Liver (tissue), 9 donors: Measurements from ENCODE around the gene RABL3. TPM values are rescaled to one million over a fixed set of nuclear protein-coding genes. Genes with fewer than 3 reads are reported as not detected.
"Not testable (repeated sequence)": the region's sequence is repeated elsewhere in the genome, so short reads cannot be mapped to it uniquely, and the experiment has no call there.

Experiments
- DNase-seq: peaks from one replicate; pipeline ENCODE4 v3.0.0-alpha.2; 2017; ENCODE audit warnings: low spot score
- H3K27ac ChIP-seq, 2 donors: one replicate each; pipeline ENCODE4 v1.7.0; 2013; ENCODE audit warnings: inconsistent platforms in 2 of 2, low read length in 2 of 2, control low read depth in 1 of 2, low read depth in 1 of 2, mild to moderate bottlenecking in 1 of 2
- H3K27me3 ChIP-seq, 4 donors: one replicate each; pipeline versions ENCODE4 v1.6.1 to v1.7.0; 2013; ENCODE audit warnings: low read length in 3 of 4, inconsistent platforms in 1 of 4, mild to moderate bottlenecking in 1 of 4, moderate library complexity in 1 of 4; ENCODE audit not compliant: control insufficient read depth in 4 of 4, insufficient read depth in 4 of 4
- H3K36me3 ChIP-seq, 4 donors: one replicate each; pipeline versions ENCODE4 v1.6.1 to v1.7.0; 2013; ENCODE audit warnings: low read length in 3 of 4, mild to moderate bottlenecking in 3 of 4, low read depth in 1 of 4, moderate library complexity in 1 of 4; ENCODE audit not compliant: control insufficient read depth in 4 of 4, insufficient read depth in 3 of 4
- H3K4me1 ChIP-seq, 4 donors: one replicate each; pipeline versions ENCODE4 v1.6.1 to v1.7.0; 2013; ENCODE audit warnings: low read length in 3 of 4, mild to moderate bottlenecking in 3 of 4, moderate library complexity in 1 of 4; ENCODE audit not compliant: control insufficient read depth in 4 of 4, insufficient read depth in 4 of 4
- H3K4me3 ChIP-seq, 3 donors: one replicate each; pipeline versions ENCODE4 v1.6.1 to v1.7.0; 2013; ENCODE audit warnings: low read length in 3 of 3, control low read depth in 1 of 3, low read depth in 1 of 3, mild to moderate bottlenecking in 1 of 3
- H3K9ac ChIP-seq, 2 donors: one replicate each; pipeline ENCODE4 v1.7.0; 2013; ENCODE audit warnings: low read length in 2 of 2, mild to moderate bottlenecking in 2 of 2, moderate library complexity in 2 of 2, control low read depth in 1 of 2, low read depth in 1 of 2
- H3K9me3 ChIP-seq, 4 donors: one replicate each; pipeline versions ENCODE4 v1.6.1 to v1.7.0; 2013; ENCODE audit warnings: low read length in 3 of 4; ENCODE audit not compliant: control insufficient read depth in 4 of 4
- EGR1 ChIP-seq, 2 donors: IDR thresholded peaks; 2 replicates each; pipeline ENCODE4 v1.6.1; 2016 to 2018; ENCODE audit warnings: antibody characterized with exemption in 2 of 2, low read depth in 2 of 2
- FOXA1 ChIP-seq: IDR thresholded peaks from 2 replicates; pipeline ENCODE4 v1.6.1; 2016; ENCODE audit warnings: antibody characterized with exemption
- HNF4A ChIP-seq, 2 donors: conservative IDR thresholded peaks; 2 replicates each; pipeline ENCODE4 v1.6.1; 2016; ENCODE audit warnings: antibody characterized with exemption in 2 of 2, mild to moderate bottlenecking in 2 of 2
- NR2F2 ChIP-seq: IDR thresholded peaks from 2 replicates; pipeline ENCODE4 v1.6.1; 2016; ENCODE audit warnings: antibody characterized with exemption
- TAF1 ChIP-seq: conservative IDR thresholded peaks from 2 replicates; pipeline ENCODE4 v1.6.1; 2016; ENCODE audit warnings: antibody characterized with exemption, mild to moderate bottlenecking
- WGBS: extraction: QIAGEN DNeasy Blood & Tissue Kit; methylation state at CpG from one replicate; pipeline ENCODE4 v1.1.7; 2013; 5-methylcytosine and 5-hydroxymethylcytosine counted together
- polyA plus RNA-seq, 2 donors: library from polyadenylated mRNA; stranded (reverse) in 1 of 2; unstranded in 1 of 2; fragments of 200-250 nt in 1 of 2; fragments of >200 nt in 1 of 2; fragmentation: Nextera tagmentation in 1 of 2; extraction: Ambion mirVana in 1 of 2; gene quantifications; one replicate each; pipeline versions ENCODE4 v1.2.1 to v1.2.3, GENCODE V29; 2013 to 2015
- total RNA-seq, 2 donors: library from RNA; depleted of rRNA; stranded (reverse); fragments of >200 nt; gene quantifications; one replicate each; pipeline ENCODE4 v1.2.3, GENCODE V29; 2014
- TF ChIP-seq, protein P1 (sequence below): IDR thresholded peaks from 2 replicates; pipeline ENCODE4 v1.6.1; 2016; ENCODE audit warnings: antibody characterized with exemption, mild to moderate bottlenecking
- donor health status: healthy.
- donor health status: healthy.
- donor health status: healthy.
- donor health status: healthy.
- donor health status: healthy.

Gene RABL3
- total and polyA plus RNA-seq, 4 donors, result 8.6 to 14.1 (median 13.1) TPM

GRCh38 chr3:120765830-120766493, 23.6 kb upstream of the RABL3 start (continued):
- TF ChIP-seq, protein P1, sequence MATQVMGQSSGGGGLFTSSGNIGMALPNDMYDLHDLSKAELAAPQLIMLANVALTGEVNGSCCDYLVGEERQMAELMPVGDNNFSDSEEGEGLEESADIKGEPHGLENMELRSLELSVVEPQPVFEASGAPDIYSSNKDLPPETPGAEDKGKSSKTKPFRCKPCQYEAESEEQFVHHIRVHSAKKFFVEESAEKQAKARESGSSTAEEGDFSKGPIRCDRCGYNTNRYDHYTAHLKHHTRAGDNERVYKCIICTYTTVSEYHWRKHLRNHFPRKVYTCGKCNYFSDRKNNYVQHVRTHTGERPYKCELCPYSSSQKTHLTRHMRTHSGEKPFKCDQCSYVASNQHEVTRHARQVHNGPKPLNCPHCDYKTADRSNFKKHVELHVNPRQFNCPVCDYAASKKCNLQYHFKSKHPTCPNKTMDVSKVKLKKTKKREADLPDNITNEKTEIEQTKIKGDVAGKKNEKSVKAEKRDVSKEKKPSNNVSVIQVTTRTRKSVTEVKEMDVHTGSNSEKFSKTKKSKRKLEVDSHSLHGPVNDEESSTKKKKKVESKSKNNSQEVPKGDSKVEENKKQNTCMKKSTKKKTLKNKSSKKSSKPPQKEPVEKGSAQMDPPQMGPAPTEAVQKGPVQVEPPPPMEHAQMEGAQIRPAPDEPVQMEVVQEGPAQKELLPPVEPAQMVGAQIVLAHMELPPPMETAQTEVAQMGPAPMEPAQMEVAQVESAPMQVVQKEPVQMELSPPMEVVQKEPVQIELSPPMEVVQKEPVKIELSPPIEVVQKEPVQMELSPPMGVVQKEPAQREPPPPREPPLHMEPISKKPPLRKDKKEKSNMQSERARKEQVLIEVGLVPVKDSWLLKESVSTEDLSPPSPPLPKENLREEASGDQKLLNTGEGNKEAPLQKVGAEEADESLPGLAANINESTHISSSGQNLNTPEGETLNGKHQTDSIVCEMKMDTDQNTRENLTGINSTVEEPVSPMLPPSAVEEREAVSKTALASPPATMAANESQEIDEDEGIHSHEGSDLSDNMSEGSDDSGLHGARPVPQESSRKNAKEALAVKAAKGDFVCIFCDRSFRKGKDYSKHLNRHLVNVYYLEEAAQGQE, result no peak

DNA sequence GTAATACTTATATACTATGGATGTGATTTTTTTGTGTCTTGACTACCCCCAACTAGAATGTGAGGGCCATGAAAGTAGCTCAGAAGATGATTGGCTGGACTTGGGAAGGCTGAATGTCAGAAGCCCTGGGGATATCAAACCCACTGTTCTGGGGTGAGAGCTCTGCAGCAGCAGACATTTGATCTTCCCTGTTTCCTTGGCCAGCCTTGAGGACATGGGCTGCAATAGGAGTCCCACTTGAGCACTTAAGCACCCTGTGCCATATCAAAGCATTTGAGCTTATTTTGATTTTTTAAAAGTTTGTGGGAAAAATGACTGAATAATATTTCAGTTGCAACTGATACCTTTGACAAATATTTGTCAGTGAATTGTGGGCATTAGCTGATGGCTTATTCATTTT, 21.9 kb upstream of the RABL3 start:
- H3K9me3 ChIP-seq, result no peaks in the 10 kb centered on the region
- no peak overlapping the region for H3K4me3 ChIP-seq
- no peak overlapping the region for H3K9ac ChIP-seq
- no peaks in the 10 kb centered on the region for H3K36me3 ChIP-seq
- no peak for TF ChIP-seq TAF1
- TF ChIP-seq HNF4A (conservative IDR thresholded peaks at IDR 0.05), result no peak
- no peak for TF ChIP-seq FOXA1
- TF ChIP-seq EGR1 (IDR thresholded peaks at IDR 0.05; ENCODE audit: low read depth in 2 of 2), result no peak
- H3K27me3 ChIP-seq, result no peaks in the 10 kb centered on the region
- H3K27ac ChIP-seq, result no peak overlapping the region
- H3K4me1 ChIP-seq, result peaks cover 0 to 15% (median 12%) of the 10 kb centered on the region in 4 donors
- no peak for DNase-seq

DNA sequence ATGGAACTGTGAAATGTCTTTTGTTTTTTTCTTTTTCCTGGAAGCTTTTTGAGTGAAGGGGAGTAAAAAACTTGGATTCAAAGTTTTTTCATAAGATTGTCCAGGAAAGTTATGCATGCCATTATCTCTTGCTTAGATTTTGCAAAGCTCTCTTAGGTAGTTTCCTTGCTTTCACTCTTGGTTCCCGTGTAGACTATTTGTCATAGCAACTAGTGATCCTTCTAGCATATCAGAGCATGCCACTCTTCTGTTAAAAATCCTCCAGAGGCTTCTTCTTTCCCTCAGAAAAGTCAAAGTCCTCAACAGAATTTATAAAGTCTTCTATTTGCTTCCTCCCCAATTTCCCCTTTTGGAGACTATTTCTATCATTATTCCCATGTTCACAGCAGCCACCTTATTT, 21.3 kb upstream of the RABL3 start:
- no peak overlapping the region for H3K27ac ChIP-seq
- no peaks in the 10 kb centered on the region for H3K9me3 ChIP-seq
- 72% methylated on average over 1 of the region's 1 CpG for WGBS
- no peaks in the 10 kb centered on the region for H3K36me3 ChIP-seq
- DNase-seq, result no peak
- H3K4me1 ChIP-seq, result peaks cover 0 to 15% (median 12%) of the 10 kb centered on the region in 4 donors
- H3K9ac ChIP-seq, result no peak overlapping the region
- TF ChIP-seq TAF1, result no peak
- TF ChIP-seq NR2F2, result no peak
- no peaks in the 10 kb centered on the region for H3K27me3 ChIP-seq
- H3K4me3 ChIP-seq, result no peak overlapping the region

- H3K4me3 ChIP-seq, result no peak overlapping the region
- peaks cover 0 to 15% (median 12%) of the 10 kb centered on the region in 4 donors for H3K4me1 ChIP-seq
- no peak for DNase-seq
- no peaks in the 10 kb centered on the region for H3K9me3 ChIP-seq
- no peaks in the 10 kb centered on the region for H3K27me3 ChIP-seq
- no peaks in the 10 kb centered on the region for H3K36me3 ChIP-seq
- no peak for TF ChIP-seq NR2F2
- H3K27ac ChIP-seq, result no peak overlapping the region
- no peak overlapping the region for H3K9ac ChIP-seq
- 96% methylated on average over 1 of the region's 1 CpG for WGBS
Measured at GRCh38 chr3:120762615-120763014, 20.3 kb upstream of the RABL3 start.

DNA sequence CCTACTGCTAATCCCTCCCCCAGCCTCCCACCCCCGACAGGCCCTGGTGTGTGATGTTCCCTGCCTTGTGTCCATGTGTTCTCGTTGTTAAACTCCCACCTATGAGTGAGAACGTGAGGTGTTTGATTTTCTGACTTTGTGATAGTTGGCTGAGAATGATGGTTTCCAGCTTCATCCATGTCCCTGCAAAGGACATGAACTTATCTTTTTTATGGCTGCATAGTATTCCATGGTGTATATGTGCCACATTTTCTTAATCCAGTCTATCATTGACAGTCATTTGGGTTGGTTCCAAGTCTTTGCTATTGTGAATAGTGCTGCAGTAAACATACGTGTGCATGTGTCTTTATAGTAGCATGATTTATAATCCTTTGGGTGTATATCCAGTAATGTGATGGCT, 16.2 kb upstream of the RABL3 start:
- DNase-seq, H3K9ac ChIP-seq, H3K4me1 ChIP-seq, H3K27ac ChIP-seq, H3K9me3 ChIP-seq, H3K4me3 ChIP-seq, H3K36me3 ChIP-seq, H3K27me3 ChIP-seq: not testable (repeated sequence)
- WGBS, result 96% methylated on average over 4 of the region's 4 CpGs
